Gastrocnemius medialis (tissue), 4 donors: Measurements from ENCODE around the gene CHKA. TPM values are rescaled to one million over a fixed set of nuclear protein-coding genes. Genes with fewer than 3 reads are reported as not detected.

Experiments
- ATAC-seq, 2 donors: fragments of 150-250 bp; one replicate each; pipeline ENCODE4 v1.9.1; 2016
- DNase-seq, 2 donors: peaks; one replicate each; pipeline ENCODE4 v3.0.0-alpha.2; 2019
- H3K27ac ChIP-seq, 4 donors: fragments of 200-600 bp; sonication (generic); 1 replicate in 1 of 4; 2 replicates in 3 of 4; pipeline ENCODE4 v1.5.1; 2016 to 2018; ENCODE audit warnings: mild to moderate bottlenecking in 2 of 4, moderate library complexity in 1 of 4
- H3K27me3 ChIP-seq, 3 donors: fragments of 200-600 bp; sonication (generic) in 2 of 3; 1 replicate in 1 of 3; 2 replicates in 2 of 3; pipeline versions ENCODE4 v1.5.1 to v1.6.0; 2016 to 2019; ENCODE audit warnings: mild to moderate bottlenecking in 1 of 3, moderate library complexity in 1 of 3
- H3K36me3 ChIP-seq, 2 donors: fragments of 200-600 bp; sonication (generic) in 1 of 2; one replicate each; pipeline ENCODE4 v1.5.1; 2017 to 2018
- H3K4me1 ChIP-seq, 2 donors: fragments of 200-600 bp; sonication (generic) in 1 of 2; one replicate each; pipeline ENCODE4 v1.5.1; 2016 to 2017; ENCODE audit warnings: mild to moderate bottlenecking in 2 of 2
- H3K4me3 ChIP-seq, 4 donors: fragments of 200-600 bp; sonication (generic) in 3 of 4; 1 replicate in 1 of 4; 2 replicates in 3 of 4; pipeline ENCODE4 v1.5.1; 2016 to 2019; ENCODE audit warnings: mild to moderate bottlenecking in 2 of 4
- H3K9me3 ChIP-seq, 3 donors: fragments of 200-600 bp; sonication (generic) in 2 of 3; 1 replicate in 1 of 3; 2 replicates in 2 of 3; pipeline ENCODE4 v1.5.1; 2016 to 2019
- CTCF ChIP-seq, 5 experiments: fragments of 450-650 bp in 3 of 5; fragments of 200-600 bp in 2 of 5; sonication (generic) in 2 of 5; IDR thresholded peaks in 4 of 5; conservative IDR thresholded peaks in 1 of 5; 1 replicate in 4 of 5; 2 replicates in 1 of 5; pipeline ENCODE4 v1.5.1; 2016 to 2019; ENCODE audit warnings: antibody characterized with exemption in 5 of 5, mild to moderate bottlenecking in 3 of 5, moderate library complexity in 3 of 5
- POLR2A ChIP-seq, 2 donors: fragments of 450-650 bp; IDR thresholded peaks; one replicate each; pipeline ENCODE4 v1.6.1; 2017; ENCODE audit warnings: antibody characterized with exemption in 2 of 2, mild to moderate bottlenecking in 2 of 2, moderate library complexity in 2 of 2
- in situ Hi-C, 4 donors: fragments of 200-750 bp; cut with MboI; loops; one replicate each; pipeline versions ENCODE4 v1.15.0 to v1.8.0; 2017; ENCODE audit warnings: low sequenced_read_pairs in 4 of 4
- intact Hi-C: fragments of 100-400 bp; cut with DNase I; formaldehyde crosslinking; loops from one replicate; pipeline ENCODE4 v1.15.1; 2023; ENCODE audit warnings: low total_unique reads
- total RNA-seq, 4 donors: library from RNA; depleted of rRNA; stranded (reverse); fragments of >200 nt; gene quantifications; one replicate each; pipeline versions ENCODE4 v1.1.0 to v1.2.3, GENCODE V29; 2016

CHKA gene
- total RNA-seq, 4 donors from 2014 or later: 7.3 to 20.9 (median 12.3) TPM

GRCh38 chr11:68137833-68138232 is 16.6 kb upstream of the CHKA start:
- Histone ChIP-seq H3K27me3 (no peaks in the 10 kb centered on the region), H3K9me3 (no peaks in the 10 kb centered on the region), H3K36me3 (no peaks in the 10 kb centered on the region), H3K4me3 (no peak overlapping the region), H3K27ac (no peak overlapping the region), H3K4me1 (no peaks in the 10 kb centered on the region)
- DNase-seq (no peak), ATAC-seq (no peak)
- TF ChIP-seq POLR2A (IDR thresholded peaks at IDR 0.05): no peak
- intact Hi-C loops (no loop called here), in situ Hi-C loops (loop anchor here in 1 of 4 donors (5.0 kb wide), 1 partner anchor 36 kb away; no protein-coding TSS in a partner anchor)

GRCh38 chr11:68136866-68137265 is 15.7 kb upstream of the CHKA start:
- Histone ChIP-seq H3K4me3 (no peak overlapping the region), H3K36me3 (no peaks in the 10 kb centered on the region), H3K9me3 (no peaks in the 10 kb centered on the region), H3K27me3 (no peaks in the 10 kb centered on the region), H3K27ac (no peak overlapping the region), H3K4me1 (no peaks in the 10 kb centered on the region)
- TF ChIP-seq POLR2A (IDR thresholded peaks at IDR 0.05) (no peak), CTCF (IDR thresholded peaks at IDR 0.05 in 4 of 5, conservative IDR thresholded peaks at IDR 0.05 in 1 of 5) (no peak)
- intact Hi-C loops (no loop called here), in situ Hi-C loops (loop anchor here in 1 of 4 donors (5.0 kb wide), 1 partner anchor 35 kb away; no protein-coding TSS in a partner anchor)
- ATAC-seq (no peak), DNase-seq (no peak)

DNA sequence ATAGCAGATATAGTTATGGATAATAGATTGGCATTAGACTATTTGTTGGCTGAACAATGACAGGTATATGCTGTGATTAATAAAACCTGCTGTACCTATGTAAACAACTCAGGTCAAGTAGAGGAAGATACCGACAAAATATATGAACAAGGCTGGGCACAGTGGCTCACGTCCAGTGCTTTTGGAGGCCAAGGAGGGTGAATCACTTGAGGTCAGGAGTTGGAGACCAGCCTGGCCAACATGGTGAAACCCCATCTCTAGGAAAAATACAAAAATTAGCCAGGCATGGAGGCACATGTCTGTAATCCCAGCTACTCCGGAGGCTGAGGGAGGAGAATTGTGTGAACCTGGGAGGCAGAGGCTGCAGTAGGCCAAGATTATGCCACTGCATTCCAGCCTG is 14.0 kb upstream of the CHKA start:
- TF ChIP-seq CTCF (IDR thresholded peaks at IDR 0.05 in 4 of 5, conservative IDR thresholded peaks at IDR 0.05 in 1 of 5): no peak
- TF ChIP-seq POLR2A (IDR thresholded peaks at IDR 0.05): no peak
- in situ Hi-C loops (loop anchor here in 1 of 4 donors (5.0 kb wide), 1 partner anchor 33 kb away; no protein-coding TSS in a partner anchor), intact Hi-C loops (no loop called here)
- DNase-seq: no peak
- Histone ChIP-seq H3K4me3 (no peak overlapping the region), H3K4me1 (no peaks in the 10 kb centered on the region), H3K9me3 (no peaks in the 10 kb centered on the region), H3K27me3 (no peaks in the 10 kb centered on the region), H3K36me3 (no peaks in the 10 kb centered on the region), H3K27ac (no peak overlapping the region)
- no peak for ATAC-seq

GRCh38 chr11:68133761-68134160 is 12.6 kb upstream of the CHKA start:
- ATAC-seq (no peak), DNase-seq (no peak)
- Histone ChIP-seq H3K27ac (no peak overlapping the region), H3K4me1 (peaks cover 4 to 5% of the 10 kb centered on the region in 2 donors), H3K9me3 (no peaks in the 10 kb centered on the region), H3K27me3 (no peaks in the 10 kb centered on the region), H3K4me3 (no peak overlapping the region), H3K36me3 (no peaks in the 10 kb centered on the region)
- in situ Hi-C loops: no loop called here
- intact Hi-C loops: no loop called here
- TF ChIP-seq CTCF (IDR thresholded peaks at IDR 0.05 in 4 of 5, conservative IDR thresholded peaks at IDR 0.05 in 1 of 5) (no peak), POLR2A (IDR thresholded peaks at IDR 0.05) (no peak)

GRCh38 chr11:68130121-68130520 is 8.9 kb upstream of the CHKA start:
- H3K4me1 ChIP-seq: peaks cover 5 to 17% of the 10 kb centered on the region in 2 donors
- in situ Hi-C loops: no loop called here

More at GRCh38 chr11:68130121-68130520, 8.9 kb upstream of the CHKA start:
- ATAC-seq (no peak), DNase-seq (no peak)
- TF ChIP-seq POLR2A (IDR thresholded peaks at IDR 0.05) (no peak), CTCF (IDR thresholded peaks at IDR 0.05 in 4 of 5, conservative IDR thresholded peaks at IDR 0.05 in 1 of 5) (no peak)
- H3K27ac ChIP-seq: no peak overlapping the region
- intact Hi-C loops: no loop called here
- H3K9me3 ChIP-seq: no peaks in the 10 kb centered on the region
- no peaks in the 10 kb centered on the region for H3K27me3 ChIP-seq
- no peaks in the 10 kb centered on the region for H3K36me3 ChIP-seq
- H3K4me3 ChIP-seq: no peak overlapping the region
